NCI-H1092 (cell line): ENCODE results near the gene OR6N1.

Source experiments
- DNase-seq: peaks from one replicate; lab custom pipeline; 2025; lab: John Stamatoyannopoulos, UW

Gene OR6N1

DNA sequence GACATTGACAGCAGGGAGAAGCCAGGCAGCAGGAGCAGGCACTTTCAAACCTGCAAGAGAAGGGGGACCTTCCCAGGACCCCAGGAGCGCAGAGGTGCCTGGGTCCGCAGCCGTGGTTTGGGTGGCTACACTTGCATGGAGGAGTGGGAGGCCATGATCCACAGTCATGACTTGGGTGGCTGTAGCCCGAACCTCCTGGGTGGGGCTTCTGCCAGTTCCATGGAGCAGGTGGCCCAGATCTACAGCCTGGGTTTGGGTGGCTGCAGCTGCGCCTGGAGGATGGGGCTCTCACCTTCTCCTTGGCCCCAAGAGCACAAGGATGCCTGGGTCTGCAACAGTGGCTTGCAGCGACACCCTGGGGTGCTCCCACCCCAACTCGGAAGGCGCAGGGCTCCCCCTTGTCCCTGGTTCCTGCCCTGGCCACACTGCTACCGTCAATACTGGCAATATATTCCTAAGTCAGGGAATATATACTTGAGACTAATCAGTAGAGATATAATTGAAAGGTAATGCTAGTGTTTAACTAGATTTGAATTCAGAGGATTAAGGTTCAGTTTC lies 19.8 kb downstream of the OR6N1 start:
- no peak for DNase-seq

DNA sequence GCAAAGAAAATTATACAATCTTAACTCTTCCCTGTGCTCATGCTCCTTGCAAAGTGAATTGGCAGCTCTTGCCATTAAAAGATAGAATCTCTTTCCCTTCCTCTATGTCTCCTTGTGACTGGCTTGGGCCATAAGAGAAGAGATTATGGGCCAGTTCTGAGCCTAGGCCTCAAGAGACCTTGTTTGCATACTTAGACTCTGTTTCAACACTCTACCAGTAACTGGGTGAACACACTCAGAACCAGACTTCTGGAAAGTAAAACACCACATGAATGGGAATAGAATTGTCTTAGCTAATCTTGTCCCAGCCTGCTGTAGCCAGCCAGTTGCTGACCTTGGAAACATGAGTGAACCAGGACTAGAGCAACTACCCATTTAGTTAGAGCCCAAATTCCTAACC lies 36.1 kb downstream of the OR6N1 start:
- DNase-seq, result no peak

DNA sequence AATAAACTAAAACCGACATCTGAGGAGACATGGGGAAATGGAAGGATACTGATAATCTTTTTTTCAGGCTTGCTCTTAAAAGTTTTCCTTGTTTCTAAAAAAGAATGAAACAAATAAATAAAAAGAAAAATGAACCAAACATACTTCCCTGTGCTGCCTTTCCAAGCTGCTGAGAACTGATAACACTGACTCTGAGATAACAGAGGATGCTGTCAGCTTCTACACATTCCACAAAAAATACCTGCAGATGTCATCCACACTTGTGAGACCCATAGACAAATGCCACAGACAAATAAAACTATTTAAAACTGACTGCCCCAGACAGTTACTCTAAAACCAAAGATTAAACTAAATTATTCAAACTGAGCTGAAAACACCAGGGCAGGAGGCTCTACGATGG lies 39.5 kb downstream of the OR6N1 start:
- DNase-seq, result no peak

DNA sequence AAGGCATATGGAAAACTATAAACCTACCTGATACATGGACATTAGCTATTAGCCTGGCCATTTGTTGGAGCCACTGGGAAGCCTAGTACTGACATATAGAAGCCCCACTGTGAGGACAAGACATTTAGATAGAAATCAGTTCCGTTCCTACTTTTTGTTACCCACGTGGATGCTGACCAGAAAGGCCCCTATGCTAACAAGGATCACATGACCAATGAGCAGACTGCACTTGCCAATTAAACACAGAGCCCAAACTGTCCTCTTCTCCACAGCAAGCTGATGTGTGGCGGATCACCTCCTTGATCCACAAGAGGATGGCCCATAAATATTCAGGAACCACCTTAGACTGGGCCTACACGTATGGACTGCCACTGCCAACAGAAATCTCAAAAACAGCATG lies 40.3 kb downstream of the OR6N1 start:
- no peak for DNase-seq

- no peak for DNase-seq
These were observed 41.5 kb downstream of the OR6N1 start for GRCh38 chr1:158730453-158730852.

- DNase-seq, result no peak
These were observed 43.3 kb downstream of the OR6N1 start for GRCh38 chr1:158728510-158729225.

DNA sequence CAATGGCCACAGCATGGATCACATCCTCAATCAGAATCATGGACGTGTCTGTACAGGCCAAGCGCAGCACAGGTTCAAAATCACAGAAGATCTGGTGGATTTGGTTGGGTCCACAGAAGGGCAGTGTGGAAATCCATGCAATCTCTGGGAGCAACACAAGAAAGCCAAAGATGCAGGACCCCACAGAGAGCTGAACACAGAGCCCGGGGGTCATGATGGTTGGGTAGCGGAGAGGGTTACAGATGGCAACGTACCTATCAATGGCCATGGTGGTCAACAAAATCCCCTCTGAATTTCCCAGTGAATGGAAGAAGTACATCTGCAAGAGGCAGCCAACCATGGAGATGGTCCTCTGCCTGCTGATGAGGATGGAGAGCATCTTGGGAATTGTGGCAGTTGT lies 47.6 kb downstream of the OR6N1 start:
- no peak for DNase-seq

DNA sequence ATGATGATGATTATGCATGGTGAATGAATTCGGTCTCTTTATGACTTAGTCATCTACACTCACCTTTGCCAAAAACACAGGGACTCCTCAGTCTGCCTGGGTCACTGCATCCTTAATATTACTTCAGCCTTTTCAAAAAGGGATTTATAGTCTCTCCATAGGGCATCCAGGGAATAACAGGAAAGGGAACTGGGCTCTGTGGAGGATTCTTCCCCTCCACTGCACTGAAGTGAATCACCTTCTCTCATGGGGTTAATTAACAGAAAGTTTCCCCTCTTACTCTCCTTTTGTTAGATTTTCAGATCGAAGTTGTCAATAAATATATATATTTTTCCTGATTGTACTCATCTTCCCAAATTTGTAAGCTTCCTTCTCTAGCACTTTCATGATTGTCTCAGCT lies 51.4 kb downstream of the OR6N1 start, which contains the start of gene OR6K3:
OR6K3 (minus strand) TSS at position 101 of the 400 bp plus-strand sequence. CDS start 2,605 bp downstream, outside the sequence.
- no peak for DNase-seq

DNA sequence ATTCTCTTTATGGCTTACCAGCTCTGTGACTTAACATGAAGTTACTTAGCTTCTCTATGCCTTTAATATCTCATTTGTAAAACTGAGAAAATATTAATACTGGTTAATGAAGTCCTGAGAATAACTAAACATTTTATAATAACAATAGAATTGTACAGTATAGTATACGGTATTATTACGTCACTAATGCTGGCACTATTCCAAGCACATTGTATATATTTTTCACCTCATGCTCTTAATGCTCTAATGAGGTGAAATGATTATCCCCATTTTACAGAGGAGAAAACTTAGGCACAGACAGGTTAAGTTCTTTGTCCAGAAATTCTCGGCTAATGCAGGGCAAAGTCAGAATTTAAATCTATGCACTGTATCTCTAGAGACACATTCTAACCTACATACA lies 52.3 kb downstream of the OR6N1 start:
- DNase-seq, result no peak

DNA sequence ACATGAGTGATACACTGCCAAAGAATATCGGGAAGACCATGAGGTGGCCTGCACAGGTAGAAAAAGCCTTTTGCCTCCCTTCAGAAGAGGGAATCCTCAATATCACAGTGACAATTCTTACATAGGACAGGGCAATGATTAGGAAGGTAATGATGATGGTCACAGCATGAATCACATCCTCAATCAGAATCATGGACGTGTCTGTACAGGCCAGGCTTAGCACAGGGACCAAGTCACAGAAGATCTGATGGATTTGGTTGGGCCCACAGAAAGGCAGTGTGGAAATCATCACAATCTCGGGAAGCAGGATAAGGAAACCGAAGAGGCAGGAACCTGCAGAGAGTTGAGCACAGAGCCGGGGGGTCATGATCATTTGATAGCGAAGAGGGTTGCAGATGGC lies 54.7 kb downstream of the OR6N1 start:
- no peak for DNase-seq

GRCh38 chr1:158716335-158716734 lies 55.7 kb downstream of the OR6N1 start:
- no peak for DNase-seq

GRCh38 chr1:158714754-158715153 lies 57.2 kb downstream of the OR6N1 start:
- DNase-seq, result no peak
